ENCODE results near the gene SSX2IP.

GRCh38 chr1:84705513-84705912 is 15.3 kb upstream of the SSX2IP start:
- TF ChIP-seq CTCF (IDR thresholded peaks at IDR 0.05) (no peak), POLR2A (IDR thresholded peaks at IDR 0.05) (no peak), POLR2AphosphoS5 (IDR thresholded peaks at IDR 0.05) (no peak)

All from prostate gland (tissue), 2 donors.